Psoas muscle (tissue), 8 donors: ENCODE measurements around the gene GPRIN2. TPM values are rescaled to one million over a fixed set of nuclear protein-coding genes. Genes with fewer than 3 reads are reported as not detected.
A peak's percentile ranks its signal among the peaks of the same experiment; 100 is the strongest.

ENCODE experiments used
- ATAC-seq, 4 donors: fragments of 200-7000 bp; cut with Tn5 transposase; one replicate each; pipeline ENCODE4 v1.9.1; 2020; ENCODE audit warnings: moderate library complexity in 3 of 4, mild to moderate bottlenecking in 2 of 4
- DNase-seq, 2 donors: peaks; one replicate each; pipeline ENCODE4 v3.0.0-alpha.2; 2020
- H3K27ac ChIP-seq: fragments of 200-600 bp; one replicate; pipeline ENCODE4 v1.8.0; 2022
- H3K27me3 ChIP-seq, 3 donors: fragments of 200-600 bp in 1 of 3; one replicate each; pipeline versions ENCODE4 v1.6.1 to v1.8.0; 2013 to 2022; ENCODE audit warnings: low read length in 2 of 3, mild to moderate bottlenecking in 2 of 3, moderate library complexity in 1 of 3; ENCODE audit not compliant: insufficient read depth in 3 of 3
- H3K36me3 ChIP-seq, 2 donors: fragments of 200-600 bp in 1 of 2; one replicate each; pipeline versions ENCODE4 v1.6.1 to v1.8.0; 2013 to 2022; ENCODE audit warnings: low read depth in 1 of 2, mild to moderate bottlenecking in 1 of 2, moderate library complexity in 1 of 2; ENCODE audit not compliant: insufficient read depth in 1 of 2
- H3K4me1 ChIP-seq: fragments of 200-600 bp; one replicate; pipeline ENCODE4 v1.8.0; 2022
- H3K4me3 ChIP-seq: fragments of 200-600 bp; one replicate; pipeline ENCODE4 v1.8.0; 2022; ENCODE audit warnings: mild to moderate bottlenecking
- H3K9me3 ChIP-seq: fragments of 200-600 bp; one replicate; pipeline ENCODE4 v1.8.0; 2022
- WGBS, 3 donors: extraction: QIAGEN DNeasy Blood & Tissue Kit; methylation state at CpG; one replicate each; pipeline versions ENCODE4 v1.1.6 to v1.1.7; 2013; 5-methylcytosine and 5-hydroxymethylcytosine counted together
- intact Hi-C, 2 donors: fragments of 100-400 bp; cut with DNase I; formaldehyde crosslinking; loops; one replicate each; pipeline versions ENCODE4 v1.11.0 to v1.14.2; 2022
- polyA plus RNA-seq, 3 donors: library from polyadenylated mRNA; stranded (reverse); fragments of 200-250 nt; gene quantifications; one replicate each; pipeline ENCODE4 v1.2.3, GENCODE V29; 2013
- total RNA-seq, 4 donors: library from RNA; stranded (reverse); fragmentation: NEBNext Ultra II Directional in 2 of 4; extraction: Animal tissue kit (Norgen Biotek cat#: 25700) in 2 of 4; gene quantifications; one replicate each; pipeline versions ENCODE4 v1.2.1 to v1.2.4, GENCODE V29; 2021 to 2023
- TF ChIP-seq, protein P1 (sequence below): fragments of 200-600 bp; IDR thresholded peaks from one replicate; pipeline ENCODE4 v1.8.0; 2022; ENCODE audit warnings: antibody characterized with exemption
- donor health status: healthy with polysubstance abuse.
- donor health status: DM: no; HTN: no; CAD: no; lungs with moderate emphysema.
- donor health status: Bipolar disorder and iron deficiency.
- donor health status: healthy.
- donor health status: DM: yes; HTN: yes; CAD: no.
- donor health status: DM: no; HTN: no; CAD: no.
- donor health status: DM: no; HTN: no; CAD: no.
- donor health status: DM: yes; HTN: yes; CAD: no.

Gene GPRIN2
- total and polyA plus RNA-seq, 7 donors: not detected

DNA sequence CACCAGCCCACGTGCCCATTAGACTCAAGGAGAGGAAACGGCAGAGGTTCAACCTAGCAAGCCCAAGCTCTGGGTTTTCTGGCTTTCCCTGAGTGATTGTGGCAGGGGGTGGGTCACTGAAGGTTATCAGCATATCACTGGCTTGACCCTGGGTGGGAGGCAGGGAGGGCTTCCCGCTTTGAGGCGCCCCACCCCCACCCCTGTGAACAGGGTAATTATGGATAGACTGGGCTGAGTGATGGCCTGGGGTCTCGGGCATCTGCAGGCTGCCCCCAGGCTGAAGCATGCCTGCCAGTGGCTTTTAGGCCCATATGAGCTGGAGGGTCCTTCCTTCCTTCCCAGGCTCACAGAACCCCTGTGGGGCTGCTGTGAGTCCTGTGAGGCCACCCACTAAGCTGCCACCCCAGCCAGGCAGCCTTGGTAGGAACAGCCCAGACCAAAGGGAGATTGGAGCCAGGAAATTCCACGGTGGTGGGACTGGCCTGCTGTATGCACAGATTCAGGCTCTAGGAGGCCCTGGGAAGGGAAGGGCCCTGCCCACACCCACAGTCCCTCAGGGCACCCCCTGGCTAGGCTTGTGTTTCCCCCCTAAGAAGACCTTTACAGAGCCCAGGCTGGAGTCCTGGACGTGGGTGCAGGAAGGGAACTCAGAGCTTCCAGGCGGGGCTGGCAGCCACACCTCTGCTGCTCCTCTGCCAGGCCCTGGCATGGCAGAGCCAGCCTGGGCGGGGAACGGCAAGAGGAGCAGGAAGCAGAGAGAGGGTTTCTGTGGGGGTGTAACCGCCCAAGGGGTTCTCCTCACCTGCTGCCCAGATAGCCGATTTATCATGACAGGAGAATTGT, 33.1 kb downstream of the GPRIN2 start:
- peaks cover 0 to 9% (median 0%) of the 10 kb centered on the region in 3 donors for H3K27me3 ChIP-seq
- no peaks in the 10 kb centered on the region for H3K9me3 ChIP-seq
- DNase-seq: peak in 1 of 2 donors; percentile 45
- TF ChIP-seq, protein P1, sequence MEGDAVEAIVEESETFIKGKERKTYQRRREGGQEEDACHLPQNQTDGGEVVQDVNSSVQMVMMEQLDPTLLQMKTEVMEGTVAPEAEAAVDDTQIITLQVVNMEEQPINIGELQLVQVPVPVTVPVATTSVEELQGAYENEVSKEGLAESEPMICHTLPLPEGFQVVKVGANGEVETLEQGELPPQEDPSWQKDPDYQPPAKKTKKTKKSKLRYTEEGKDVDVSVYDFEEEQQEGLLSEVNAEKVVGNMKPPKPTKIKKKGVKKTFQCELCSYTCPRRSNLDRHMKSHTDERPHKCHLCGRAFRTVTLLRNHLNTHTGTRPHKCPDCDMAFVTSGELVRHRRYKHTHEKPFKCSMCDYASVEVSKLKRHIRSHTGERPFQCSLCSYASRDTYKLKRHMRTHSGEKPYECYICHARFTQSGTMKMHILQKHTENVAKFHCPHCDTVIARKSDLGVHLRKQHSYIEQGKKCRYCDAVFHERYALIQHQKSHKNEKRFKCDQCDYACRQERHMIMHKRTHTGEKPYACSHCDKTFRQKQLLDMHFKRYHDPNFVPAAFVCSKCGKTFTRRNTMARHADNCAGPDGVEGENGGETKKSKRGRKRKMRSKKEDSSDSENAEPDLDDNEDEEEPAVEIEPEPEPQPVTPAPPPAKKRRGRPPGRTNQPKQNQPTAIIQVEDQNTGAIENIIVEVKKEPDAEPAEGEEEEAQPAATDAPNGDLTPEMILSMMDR: no peak
- no peak overlapping the region for H3K27ac ChIP-seq
- H3K36me3 ChIP-seq: no peaks in the 10 kb centered on the region
- WGBS, 3 donors: 39 to 52% (median 48%) methylated on average over 12 of the region's 12 CpGs
- ATAC-seq: peak in 1 of 4 donors; percentile 16
- H3K4me3 ChIP-seq: no peak overlapping the region
- no peaks in the 10 kb centered on the region for H3K4me1 ChIP-seq
- intact Hi-C loops: no loop called here

DNA sequence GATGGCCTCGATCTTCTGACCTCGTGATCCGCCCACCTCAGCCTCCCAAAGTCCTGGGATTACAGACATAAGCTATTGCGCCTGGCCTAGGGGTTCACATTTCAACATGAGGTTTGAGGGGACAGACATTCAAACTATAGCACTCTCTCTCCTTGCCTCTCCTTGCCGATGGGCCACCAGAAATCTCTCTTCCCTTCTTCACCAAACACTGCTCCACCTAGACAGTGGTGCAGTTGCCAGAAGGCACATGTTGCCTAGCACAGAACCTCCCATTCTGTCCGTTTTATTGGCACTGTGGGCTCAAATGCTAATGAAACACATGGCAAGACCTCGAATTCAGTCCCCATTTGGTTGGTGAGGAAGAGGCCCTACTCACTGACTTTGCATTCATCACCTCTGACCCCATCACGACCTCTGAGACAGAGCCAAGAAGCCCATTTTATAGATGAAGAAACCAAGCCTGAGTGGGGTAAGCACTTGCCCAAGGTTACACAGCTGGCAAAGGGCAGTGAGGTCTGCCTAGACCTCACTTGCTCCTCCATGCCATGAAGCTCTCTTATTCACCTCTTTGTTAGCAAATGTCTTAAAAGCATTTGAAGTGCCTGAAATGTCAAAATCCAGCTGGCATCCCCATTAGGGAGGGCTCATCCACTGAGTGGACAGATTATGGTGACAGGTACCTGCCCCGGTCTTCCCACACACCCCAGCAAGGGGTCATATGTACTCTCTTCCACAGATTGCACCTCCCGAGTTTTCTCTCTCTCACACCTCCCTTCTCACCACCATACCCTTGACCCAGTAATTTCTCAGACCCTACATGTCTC, 34.0 kb downstream of the GPRIN2 start:
- Histone ChIP-seq H3K36me3 (no peaks in the 10 kb centered on the region), H3K9me3 (no peaks in the 10 kb centered on the region), H3K4me3 (no peak overlapping the region), H3K4me1 (no peaks in the 10 kb centered on the region), H3K27me3 (peaks cover 0 to 9% (median 0%) of the 10 kb centered on the region in 3 donors), H3K27ac (no peak overlapping the region)
- intact Hi-C loops: no loop called here
- ATAC-seq (no peak), DNase-seq (peak in 1 of 2 donors; percentile 44)
- TF ChIP-seq, protein P1: no peak
- 92 to 95% (median 93%) methylated on average over 10 of the region's 10 CpGs for WGBS, 3 donors

DNA sequence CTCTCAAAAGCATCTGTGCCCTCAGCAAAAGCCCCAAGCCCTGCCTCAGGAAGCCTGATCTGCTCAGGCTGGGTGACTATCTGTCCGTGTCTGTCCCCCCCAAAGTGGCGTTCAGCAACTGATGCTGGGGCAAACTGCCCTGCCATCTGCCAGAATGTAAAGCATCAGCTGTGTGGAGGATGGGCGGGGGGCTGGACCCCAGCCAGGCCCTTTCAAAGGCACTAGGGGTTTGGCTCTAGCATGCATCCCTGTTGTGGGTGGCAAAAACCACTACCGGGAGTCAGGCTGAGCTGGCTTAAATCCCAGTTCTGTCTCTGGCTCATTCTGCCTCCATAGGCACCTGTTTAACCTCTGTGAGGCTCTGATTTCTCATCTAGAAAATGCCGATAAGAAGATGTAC, 35.5 kb downstream of the GPRIN2 start:
- intact Hi-C loops: no loop called here

DNA sequence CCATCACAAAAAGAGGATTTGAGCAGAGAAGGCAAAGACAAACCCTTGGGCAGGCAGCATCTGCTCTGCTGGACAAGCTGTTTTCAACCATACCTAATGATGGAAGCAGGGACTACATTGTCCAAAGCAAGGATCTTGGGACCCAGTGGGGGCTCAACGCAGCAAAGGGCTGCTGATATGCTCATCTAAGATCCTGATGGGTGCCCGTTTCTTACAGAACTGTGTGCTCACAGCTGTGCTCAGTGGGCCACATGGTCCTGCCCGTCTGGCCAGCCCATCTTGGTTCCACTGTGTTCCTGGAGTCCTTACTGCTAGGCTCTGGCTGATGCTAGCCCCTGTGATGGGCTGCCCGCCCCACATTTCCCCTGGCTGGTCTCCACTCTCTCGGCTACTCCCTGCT, 36.1 kb downstream of the GPRIN2 start:
- 45 to 58% (median 45%) methylated on average over 5 of the region's 5 CpGs for WGBS, 3 donors

More for the DNA sequence above, 35.5 kb downstream of the GPRIN2 start:
- TF ChIP-seq, protein P1: no peak
- Histone ChIP-seq H3K4me1 (no peaks in the 10 kb centered on the region), H3K27ac (no peak overlapping the region), H3K9me3 (no peaks in the 10 kb centered on the region), H3K27me3 (peaks cover 0 to 9% (median 0%) of the 10 kb centered on the region in 3 donors), H3K4me3 (no peak overlapping the region), H3K36me3 (no peaks in the 10 kb centered on the region)
- ATAC-seq (no peak), DNase-seq (peak in 1 of 2 donors; percentile 49)
- 17 to 39% (median 25%) methylated on average over 5 of the region's 5 CpGs for WGBS, 3 donors

More for the DNA sequence above, 36.1 kb downstream of the GPRIN2 start:
- ATAC-seq (no peak), DNase-seq (peak in 1 of 2 donors; percentile 32)
- Histone ChIP-seq H3K4me3 (no peak overlapping the region), H3K27me3 (peaks cover 0 to 9% (median 0%) of the 10 kb centered on the region in 3 donors), H3K27ac (no peak overlapping the region), H3K36me3 (no peaks in the 10 kb centered on the region), H3K9me3 (no peaks in the 10 kb centered on the region), H3K4me1 (no peaks in the 10 kb centered on the region)
- TF ChIP-seq, protein P1: no peak
- intact Hi-C loops: no loop called here
